GM19023 (cell line): Measurements from ENCODE around the gene ZNF213.

ENCODE experiments used
- ATAC-seq: cut with Tn5 transposase; IDR thresholded peaks from one replicate; pipeline ENCODE4 v1.9.1; 2021; ENCODE audit warnings: mild to moderate bottlenecking, moderate library complexity; ENCODE audit not compliant: unreplicated experiment

Gene ZNF213

GRCh38 chr16:3145660-3146059 is 10.8 kb downstream of the ZNF213 start:
- ATAC-seq, result no peak

- ATAC-seq, result no peak
Measured at GRCh38 chr16:3147046-3147756, 12.4 kb downstream of the ZNF213 start.

GRCh38 chr16:3147757-3148104 is 12.9 kb downstream of the ZNF213 start:
- no peak for ATAC-seq

GRCh38 chr16:3148256-3149192 is 13.7 kb downstream of the ZNF213 start:
- ATAC-seq, result no peak

- no peak for ATAC-seq
Measured at GRCh38 chr16:3149193-3149530, 14.3 kb downstream of the ZNF213 start.

GRCh38 chr16:3149630-3150345 is 15.0 kb downstream of the ZNF213 start:
- ATAC-seq, result peak; percentile 11

- peak; percentile 63 for ATAC-seq
Measured at GRCh38 chr16:3150346-3151218, 15.8 kb downstream of the ZNF213 start.

- ATAC-seq, result no peak
Measured at GRCh38 chr16:3152027-3152276, 17.1 kb downstream of the ZNF213 start.

GRCh38 chr16:3152277-3152990 is 17.6 kb downstream of the ZNF213 start:
- ATAC-seq, result no peak

GRCh38 chr16:3152991-3153368 is 18.2 kb downstream of the ZNF213 start:
- ATAC-seq, result no peak

GRCh38 chr16:3155181-3155580 is 20.4 kb downstream of the ZNF213 start:
- no peak for ATAC-seq

- ATAC-seq, result no peak
Measured at GRCh38 chr16:3155972-3156371, 21.1 kb downstream of the ZNF213 start.

- no peak for ATAC-seq
Measured at GRCh38 chr16:3157229-3158025, 22.6 kb downstream of the ZNF213 start.

GRCh38 chr16:3158026-3158509 is 23.2 kb downstream of the ZNF213 start:
- no peak for ATAC-seq

GRCh38 chr16:3158510-3159314 is 23.9 kb downstream of the ZNF213 start:
- ATAC-seq, result peak; percentile 44

GRCh38 chr16:3161235-3162018 is 26.6 kb downstream of the ZNF213 start:
- ATAC-seq, result no peak

- no peak for ATAC-seq
Measured at GRCh38 chr16:3164121-3164991, 29.5 kb downstream of the ZNF213 start.
